ENCODE data around the gene KIF19.

GRCh38 chr17:74387365-74388218 lies 61.6 kb downstream of the KIF19 start:
- TF ChIP-seq CTCF (IDR thresholded peaks at IDR 0.05; ENCODE audit: low read length) (no peak), EZH2phosphoT487 (IDR thresholded peaks at IDR 0.05; ENCODE audit: low read length) (no peak), EZH2 (optimal IDR thresholded peaks at IDR 0.05; ENCODE audit: low read depth, low read length) (no peak)

Data from MM.1S (cell line).